HepG2 (cell line): ENCODE data around the gene PXMP4. TPM values are rescaled to one million over a fixed set of nuclear protein-coding genes. Genes with fewer than 3 reads are reported as not detected.

Experiments
- ERF ChIP-seq: IDR thresholded peaks from 2 replicates; pipeline ENCODE4 v1.6.1; 2018; ENCODE audit warnings: missing biosample characterization, missing genetic modification reagents
- FOXJ3 ChIP-seq: sonication (generic); formaldehyde crosslinking; IDR thresholded peaks from 2 replicates; pipeline ENCODE4 v1.4.0; 2020; ENCODE audit warnings: missing genetic modification reagents, mild to moderate bottlenecking, borderline replicate concordance
- GABPA ChIP-seq, 2 experiments: IDR thresholded peaks; 2 replicates each; pipeline ENCODE4 v1.6.1; 2011 to 2016; ENCODE audit warnings: low read depth in 2 of 2, low read length in 1 of 2, missing biosample characterization in 1 of 2, missing genetic modification characterization in 1 of 2
- LCORL ChIP-seq, 2 experiments: fragments of 450-650 bp in 1 of 2; sonication (generic) in 1 of 2; formaldehyde crosslinking in 1 of 2; IDR thresholded peaks; 2 replicates each; pipeline versions ENCODE4 v1.5.0 to v1.6.1; 2017 to 2020; ENCODE audit warnings: antibody characterized with exemption in 1 of 2, missing genetic modification reagents in 1 of 2
- PHF8 ChIP-seq: sonication (generic); formaldehyde crosslinking; IDR thresholded peaks from 2 replicates; pipeline ENCODE4 v1.5.0; 2020; ENCODE audit warnings: missing genetic modification reagents
- REL ChIP-seq: sonication (generic); formaldehyde crosslinking; conservative IDR thresholded peaks from 2 replicates; pipeline ENCODE4 v1.8.0; 2022; ENCODE audit warnings: mild to moderate bottlenecking, missing genetic modification reagents, moderate library complexity
- RXRB ChIP-seq: IDR thresholded peaks from 2 replicates; pipeline ENCODE4 v1.6.1; 2016; ENCODE audit warnings: borderline replicate concordance, missing genetic modification reagents, missing compliant biosample characterization
- ZFX ChIP-seq: sonication (generic); formaldehyde crosslinking; IDR thresholded peaks from 2 replicates; pipeline ENCODE4 v1.4.0; 2020; ENCODE audit warnings: mild to moderate bottlenecking, low read depth, missing genetic modification reagents, moderate library complexity
- ZNF17 ChIP-seq: sonication (generic); formaldehyde crosslinking; IDR thresholded peaks from 2 replicates; pipeline ENCODE4 v1.5.0; 2020; ENCODE audit warnings: mild to moderate bottlenecking, missing genetic modification reagents
- ZNF292 ChIP-seq: sonication (generic); formaldehyde crosslinking; IDR thresholded peaks from 2 replicates; pipeline ENCODE4 v1.8.1; 2022; ENCODE audit warnings: mild to moderate bottlenecking, low read depth, missing genetic modification reagents, borderline replicate concordance
- ZNF543 ChIP-seq: sonication (generic); formaldehyde crosslinking; IDR thresholded peaks from 2 replicates; pipeline ENCODE4 v1.4.0; 2020; ENCODE audit warnings: mild to moderate bottlenecking, missing genetic modification reagents
- ZNF782 ChIP-seq: sonication (generic); formaldehyde crosslinking; IDR thresholded peaks from 2 replicates; pipeline ENCODE4 v1.4.0; 2020; ENCODE audit warnings: missing genetic modification reagents, mild to moderate bottlenecking, borderline replicate concordance
- ZNF891 ChIP-seq: sonication (generic); formaldehyde crosslinking; IDR thresholded peaks from 2 replicates; pipeline ENCODE4 v1.5.0; 2020; ENCODE audit warnings: mild to moderate bottlenecking, missing genetic modification reagents
- polyA plus RNA-seq, 8 experiments: library from polyadenylated mRNA; depleted of rRNA in 3 of 8; stranded (reverse) in 7 of 8; unstranded in 1 of 8; fragments of >200 nt; fragmentation: Illumina TruSeq in 4 of 8; extraction: Trizol in 4 of 8; gene quantifications; 2 replicates each; pipeline versions ENCODE4 v1.2.1 to v1.2.3, GENCODE V29; 2011 to 2016; ENCODE audit warnings: low read depth in 4 of 8, missing spikeins in 1 of 8, mixed read lengths in 1 of 8; ENCODE audit not compliant: insufficient read depth in 1 of 8
- total RNA-seq, 5 experiments: library from RNA; depleted of rRNA; stranded (reverse); fragments of >200 nt; fragmentation: Illumina TruSeq; extraction: Trizol; gene quantifications; 2 replicates each; pipeline ENCODE4 v1.2.3, GENCODE V29; 2016; ENCODE audit warnings: low read depth in 1 of 5
- TF ChIP-seq, protein P1 (sequence below): sonication (generic); formaldehyde crosslinking; conservative IDR thresholded peaks from 2 replicates; pipeline ENCODE4 v1.8.1; 2023; ENCODE audit warnings: missing genetic modification reagents
- TF ChIP-seq, protein P2 (sequence below): sonication (generic); formaldehyde crosslinking; IDR thresholded peaks from 2 replicates; pipeline ENCODE4 v1.4.0; 2020; ENCODE audit warnings: missing genetic modification reagents
- TF ChIP-seq, protein P3 (sequence below): sonication (generic); formaldehyde crosslinking; IDR thresholded peaks from 2 replicates; pipeline ENCODE4 v1.5.0; 2020; ENCODE audit warnings: mild to moderate bottlenecking, missing genetic modification reagents
- TF ChIP-seq, protein P4 (sequence below): sonication (generic); formaldehyde crosslinking; IDR thresholded peaks from 2 replicates; pipeline ENCODE4 v1.4.0; 2020; ENCODE audit warnings: missing genetic modification reagents, low read depth, mild to moderate bottlenecking, borderline replicate concordance
- TF ChIP-seq, protein P5 (sequence below): sonication (generic); formaldehyde crosslinking; IDR thresholded peaks from 2 replicates; pipeline ENCODE4 v1.5.0; 2020; ENCODE audit warnings: mild to moderate bottlenecking, low read depth, missing genetic modification reagents, borderline replicate concordance
- TF ChIP-seq, protein P6 (sequence below): sonication (generic); formaldehyde crosslinking; IDR thresholded peaks from 2 replicates; pipeline ENCODE4 v1.4.0; 2020; ENCODE audit warnings: missing genetic modification reagents, mild to moderate bottlenecking, borderline replicate concordance

The PXMP4 gene
- total and polyA plus RNA-seq, 2 of the 13 experiments (the other 11 are each of a cell fraction or from before 2014, with no cell fraction given) = not detected

- TF ChIP-seq ZNF891 (peak; percentile 60; the same call in 1 of the 2 replicates), ZFX (CRISPR knock-in tag) (0 out of 2 replicates have a peak, but pooled peaks have one; percentile 29), PHF8 (no peak), GABPA (IDR thresholded peaks at IDR 0.05; ENCODE audit: low read depth, low read length) (no peak), GABPA (CRISPR knock-in tag; IDR thresholded peaks at IDR 0.05; ENCODE audit: low read depth) (no peak), REL (no peak), FOXJ3 (no peak), ZNF17 (no peak), RXRB (CRISPR knock-in tag) (0 out of 2 replicates have a peak, but pooled peaks have one; percentile 18), ZNF292 (CRISPR knock-in tag) (peak; percentile 82; the same call in 1 of the 2 replicates), ZNF543 (CRISPR knock-in tag) (no peak), LCORL (IDR thresholded peaks at IDR 0.05) (no peak), LCORL (CRISPR knock-in tag; IDR thresholded peaks at IDR 0.05) (peak; percentile 48; the same call in 1 of the 2 replicates), ZNF782 (CRISPR knock-in tag) (0 out of 2 replicates have a peak, but pooled peaks have one; percentile 50), ERF (CRISPR knock-in tag) (no peak)
- TF ChIP-seq, protein P1, sequence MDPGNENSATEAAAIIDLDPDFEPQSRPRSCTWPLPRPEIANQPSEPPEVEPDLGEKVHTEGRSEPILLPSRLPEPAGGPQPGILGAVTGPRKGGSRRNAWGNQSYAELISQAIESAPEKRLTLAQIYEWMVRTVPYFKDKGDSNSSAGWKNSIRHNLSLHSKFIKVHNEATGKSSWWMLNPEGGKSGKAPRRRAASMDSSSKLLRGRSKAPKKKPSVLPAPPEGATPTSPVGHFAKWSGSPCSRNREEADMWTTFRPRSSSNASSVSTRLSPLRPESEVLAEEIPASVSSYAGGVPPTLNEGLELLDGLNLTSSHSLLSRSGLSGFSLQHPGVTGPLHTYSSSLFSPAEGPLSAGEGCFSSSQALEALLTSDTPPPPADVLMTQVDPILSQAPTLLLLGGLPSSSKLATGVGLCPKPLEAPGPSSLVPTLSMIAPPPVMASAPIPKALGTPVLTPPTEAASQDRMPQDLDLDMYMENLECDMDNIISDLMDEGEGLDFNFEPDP (CRISPR knock-in tag) = peak; percentile 93
- TF ChIP-seq, protein P2, sequence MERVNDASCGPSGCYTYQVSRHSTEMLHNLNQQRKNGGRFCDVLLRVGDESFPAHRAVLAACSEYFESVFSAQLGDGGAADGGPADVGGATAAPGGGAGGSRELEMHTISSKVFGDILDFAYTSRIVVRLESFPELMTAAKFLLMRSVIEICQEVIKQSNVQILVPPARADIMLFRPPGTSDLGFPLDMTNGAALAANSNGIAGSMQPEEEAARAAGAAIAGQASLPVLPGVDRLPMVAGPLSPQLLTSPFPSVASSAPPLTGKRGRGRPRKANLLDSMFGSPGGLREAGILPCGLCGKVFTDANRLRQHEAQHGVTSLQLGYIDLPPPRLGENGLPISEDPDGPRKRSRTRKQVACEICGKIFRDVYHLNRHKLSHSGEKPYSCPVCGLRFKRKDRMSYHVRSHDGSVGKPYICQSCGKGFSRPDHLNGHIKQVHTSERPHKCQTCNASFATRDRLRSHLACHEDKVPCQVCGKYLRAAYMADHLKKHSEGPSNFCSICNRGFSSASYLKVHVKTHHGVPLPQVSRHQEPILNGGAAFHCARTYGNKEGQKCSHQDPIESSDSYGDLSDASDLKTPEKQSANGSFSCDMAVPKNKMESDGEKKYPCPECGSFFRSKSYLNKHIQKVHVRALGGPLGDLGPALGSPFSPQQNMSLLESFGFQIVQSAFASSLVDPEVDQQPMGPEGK (CRISPR knock-in tag) = peak; percentile 34; the same call in 1 of the 2 replicates
- TF ChIP-seq, protein P3, sequence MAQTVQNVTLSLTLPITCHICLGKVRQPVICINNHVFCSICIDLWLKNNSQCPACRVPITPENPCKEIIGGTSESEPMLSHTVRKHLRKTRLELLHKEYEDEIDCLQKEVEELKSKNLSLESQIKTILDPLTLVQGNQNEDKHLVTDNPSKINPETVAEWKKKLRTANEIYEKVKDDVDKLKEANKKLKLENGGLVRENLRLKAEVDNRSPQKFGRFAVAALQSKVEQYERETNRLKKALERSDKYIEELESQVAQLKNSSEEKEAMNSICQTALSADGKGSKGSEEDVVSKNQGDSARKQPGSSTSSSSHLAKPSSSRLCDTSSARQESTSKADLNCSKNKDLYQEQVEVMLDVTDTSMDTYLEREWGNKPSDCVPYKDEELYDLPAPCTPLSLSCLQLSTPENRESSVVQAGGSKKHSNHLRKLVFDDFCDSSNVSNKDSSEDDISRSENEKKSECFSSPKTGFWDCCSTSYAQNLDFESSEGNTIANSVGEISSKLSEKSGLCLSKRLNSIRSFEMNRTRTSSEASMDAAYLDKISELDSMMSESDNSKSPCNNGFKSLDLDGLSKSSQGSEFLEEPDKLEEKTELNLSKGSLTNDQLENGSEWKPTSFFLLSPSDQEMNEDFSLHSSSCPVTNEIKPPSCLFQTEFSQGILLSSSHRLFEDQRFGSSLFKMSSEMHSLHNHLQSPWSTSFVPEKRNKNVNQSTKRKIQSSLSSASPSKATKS (CRISPR knock-in tag) = no peak
- TF ChIP-seq, protein P4, sequence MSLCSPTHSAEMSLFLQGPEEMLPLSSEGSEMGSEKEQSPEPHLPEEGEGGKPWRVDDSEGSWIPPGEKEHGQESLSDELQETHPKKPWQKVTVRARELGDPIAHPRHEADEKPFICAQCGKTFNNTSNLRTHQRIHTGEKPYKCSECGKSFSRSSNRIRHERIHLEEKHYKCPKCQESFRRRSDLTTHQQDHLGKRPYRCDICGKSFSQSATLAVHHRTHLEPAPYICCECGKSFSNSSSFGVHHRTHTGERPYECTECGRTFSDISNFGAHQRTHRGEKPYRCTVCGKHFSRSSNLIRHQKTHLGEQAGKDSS (CRISPR knock-in tag) = no peak
- TF ChIP-seq, protein P5, sequence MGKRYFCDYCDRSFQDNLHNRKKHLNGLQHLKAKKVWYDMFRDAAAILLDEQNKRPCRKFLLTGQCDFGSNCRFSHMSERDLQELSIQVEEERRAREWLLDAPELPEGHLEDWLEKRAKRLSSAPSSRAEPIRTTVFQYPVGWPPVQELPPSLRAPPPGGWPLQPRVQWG (CRISPR knock-in tag) = no peak
- TF ChIP-seq, protein P6, sequence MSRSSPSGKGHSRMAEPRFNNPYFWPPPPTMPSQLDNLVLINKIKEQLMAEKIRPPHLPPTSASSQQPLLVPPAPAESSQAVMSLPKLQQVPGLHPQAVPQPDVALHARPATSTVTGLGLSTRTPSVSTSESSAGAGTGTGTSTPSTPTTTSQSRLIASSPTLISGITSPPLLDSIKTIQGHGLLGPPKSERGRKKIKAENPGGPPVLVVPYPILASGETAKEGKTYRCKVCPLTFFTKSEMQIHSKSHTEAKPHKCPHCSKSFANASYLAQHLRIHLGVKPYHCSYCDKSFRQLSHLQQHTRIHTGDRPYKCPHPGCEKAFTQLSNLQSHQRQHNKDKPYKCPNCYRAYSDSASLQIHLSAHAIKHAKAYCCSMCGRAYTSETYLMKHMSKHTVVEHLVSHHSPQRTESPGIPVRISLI (CRISPR knock-in tag) = peak; percentile 52; the same call in 1 of the 2 replicates
Measured at GRCh38 chr20:33719989-33720709, at the start of gene PXMP4 (continued).
